ENCODE data around the gene SDR42E2.

The SDR42E2 gene

DNA sequence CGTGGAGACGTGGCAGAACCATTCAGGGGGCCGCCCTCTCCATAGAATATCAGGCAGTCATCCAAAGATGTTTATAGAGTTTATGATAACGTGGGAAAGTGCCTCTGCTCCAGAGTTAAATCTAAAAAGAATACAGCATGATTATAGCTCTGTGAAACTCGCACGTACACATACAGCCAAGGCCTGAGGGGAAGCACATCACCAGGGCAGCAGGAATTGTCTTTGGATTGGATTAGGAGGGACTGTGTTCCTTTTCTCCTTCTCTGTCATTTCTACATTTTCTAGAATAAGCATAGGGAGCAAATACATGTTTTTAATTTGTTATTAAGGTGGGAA lies 70.7 kb downstream of the SDR42E2 start:
- TF ChIP-seq, protein P1, sequence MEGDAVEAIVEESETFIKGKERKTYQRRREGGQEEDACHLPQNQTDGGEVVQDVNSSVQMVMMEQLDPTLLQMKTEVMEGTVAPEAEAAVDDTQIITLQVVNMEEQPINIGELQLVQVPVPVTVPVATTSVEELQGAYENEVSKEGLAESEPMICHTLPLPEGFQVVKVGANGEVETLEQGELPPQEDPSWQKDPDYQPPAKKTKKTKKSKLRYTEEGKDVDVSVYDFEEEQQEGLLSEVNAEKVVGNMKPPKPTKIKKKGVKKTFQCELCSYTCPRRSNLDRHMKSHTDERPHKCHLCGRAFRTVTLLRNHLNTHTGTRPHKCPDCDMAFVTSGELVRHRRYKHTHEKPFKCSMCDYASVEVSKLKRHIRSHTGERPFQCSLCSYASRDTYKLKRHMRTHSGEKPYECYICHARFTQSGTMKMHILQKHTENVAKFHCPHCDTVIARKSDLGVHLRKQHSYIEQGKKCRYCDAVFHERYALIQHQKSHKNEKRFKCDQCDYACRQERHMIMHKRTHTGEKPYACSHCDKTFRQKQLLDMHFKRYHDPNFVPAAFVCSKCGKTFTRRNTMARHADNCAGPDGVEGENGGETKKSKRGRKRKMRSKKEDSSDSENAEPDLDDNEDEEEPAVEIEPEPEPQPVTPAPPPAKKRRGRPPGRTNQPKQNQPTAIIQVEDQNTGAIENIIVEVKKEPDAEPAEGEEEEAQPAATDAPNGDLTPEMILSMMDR (IDR thresholded peaks at IDR 0.05; ENCODE audit: insufficient read depth, low read depth, low read length, missing control alignments) = no peak
- H3K4me3 ChIP-seq (ENCODE audit: low read length) = no peak overlapping the region
- no peak for DNase-seq (ENCODE audit: low read depth)

DNA sequence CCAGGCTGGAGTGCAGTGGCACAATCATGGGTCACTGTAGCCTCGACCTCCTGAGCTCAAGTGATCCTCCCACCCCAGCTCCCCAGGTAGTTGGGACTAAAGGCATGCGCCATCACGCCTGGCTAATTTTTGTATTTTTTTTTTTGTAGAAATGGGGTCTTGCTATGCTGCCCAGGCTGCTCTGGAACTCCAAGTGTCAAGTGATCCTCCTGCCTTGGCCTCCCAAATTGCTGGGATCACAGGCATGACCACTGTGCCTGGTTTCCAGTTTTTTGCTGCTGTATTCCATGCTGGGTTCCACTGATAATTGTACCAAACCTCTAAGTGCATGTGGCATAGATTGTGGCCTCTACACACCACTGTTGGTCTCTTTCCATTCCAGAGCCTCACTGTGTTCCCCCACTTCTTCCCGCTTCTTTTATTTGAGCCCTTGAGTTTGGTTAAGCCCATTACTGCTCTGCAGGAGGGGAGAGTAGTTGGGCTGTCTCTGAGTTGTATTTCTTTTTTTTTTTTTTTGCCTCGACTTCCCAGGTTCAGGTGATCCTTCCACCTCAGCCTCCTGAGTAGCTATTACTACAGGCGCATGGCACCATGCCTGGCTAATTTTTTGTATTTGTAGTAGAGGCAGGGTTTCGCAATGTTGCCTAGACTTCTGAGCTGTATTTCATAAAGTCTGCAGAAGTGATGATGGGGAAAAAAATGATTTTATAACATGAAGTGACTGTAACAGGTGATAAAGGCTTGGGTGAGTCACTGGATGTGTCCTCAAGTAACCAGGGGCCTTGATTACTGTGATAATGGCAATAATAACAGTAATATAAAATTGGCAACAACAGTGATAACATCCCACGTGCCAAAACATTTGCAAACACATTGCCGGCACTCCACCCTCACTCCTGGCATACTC lies 73.8 kb downstream of the SDR42E2 start:
- H3K4me3 ChIP-seq (ENCODE audit: low read length) = no peak overlapping the region
- peak; percentile 34 for DNase-seq (ENCODE audit: low read depth)
- TF ChIP-seq, protein P1 (IDR thresholded peaks at IDR 0.05; ENCODE audit: insufficient read depth, low read depth, low read length, missing control alignments) = no peak

DNA sequence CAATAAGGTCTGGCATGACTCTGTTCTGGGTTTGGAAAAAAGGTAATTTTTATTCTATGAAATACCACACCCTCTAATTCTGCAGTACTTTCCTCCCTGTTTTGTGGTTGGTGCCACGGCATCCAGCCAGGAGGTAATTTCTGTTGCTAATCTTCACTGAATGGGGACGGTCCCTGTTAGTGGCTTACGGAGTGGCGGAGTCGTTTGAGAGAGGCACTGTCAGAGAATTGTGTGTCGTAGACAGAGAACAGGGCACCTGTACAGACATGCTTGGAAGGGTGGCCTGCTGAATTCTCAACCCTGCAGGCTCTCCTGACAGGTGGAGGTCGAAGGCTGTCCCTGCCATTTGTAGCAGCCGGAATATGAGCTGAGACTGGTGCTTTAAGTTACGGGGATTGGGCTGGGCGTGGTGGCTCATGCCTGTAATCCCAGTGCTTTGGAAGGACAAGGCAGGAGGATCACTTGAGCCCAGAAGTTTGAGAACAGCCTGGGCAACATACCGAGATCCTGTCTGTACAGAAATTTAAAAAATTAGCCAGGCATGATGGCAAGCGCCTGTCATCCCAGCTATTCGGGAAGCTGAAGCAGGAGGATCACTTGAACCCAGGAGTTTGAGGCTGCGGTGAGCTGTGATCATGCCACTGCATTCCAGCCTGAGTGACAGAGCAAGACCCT lies 77.0 kb downstream of the SDR42E2 start:
- H3K4me3 ChIP-seq (ENCODE audit: low read length) = no peak overlapping the region
- TF ChIP-seq, protein P1 (IDR thresholded peaks at IDR 0.05; ENCODE audit: insufficient read depth, low read depth, low read length, missing control alignments) = no peak
- no peak for DNase-seq (ENCODE audit: low read depth)

DNA sequence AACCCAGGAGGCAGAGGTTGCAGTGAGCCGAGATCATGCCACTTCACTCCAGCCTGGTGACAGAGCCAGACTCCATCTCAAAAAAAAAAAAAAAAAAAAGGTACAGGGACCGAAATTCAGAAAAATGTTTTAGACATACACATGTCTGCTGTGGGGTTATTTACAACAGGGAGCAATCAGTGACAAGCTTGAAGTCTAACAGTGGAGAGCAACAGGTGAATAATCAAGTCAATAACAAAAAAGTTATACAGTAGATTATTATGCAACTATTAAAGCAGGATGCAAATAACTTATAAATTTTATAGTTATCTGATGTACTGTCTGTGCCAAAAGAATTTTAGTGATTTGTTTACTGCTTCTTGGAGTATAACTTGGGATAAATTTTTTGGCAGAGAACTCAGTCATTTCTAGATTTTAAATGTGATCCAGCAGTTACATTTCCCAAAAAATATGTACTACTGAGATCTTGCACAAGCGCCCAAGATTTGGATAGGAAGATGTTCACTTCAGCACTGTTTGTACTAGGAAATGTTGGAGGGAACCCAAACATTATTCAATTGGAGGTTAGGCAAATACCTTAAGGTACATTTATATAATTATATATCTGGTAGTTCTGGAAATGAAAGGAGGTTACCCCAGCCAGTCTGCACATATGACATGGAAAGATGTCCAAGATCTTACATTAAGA lies 77.9 kb downstream of the SDR42E2 start:
- DNase-seq (ENCODE audit: low read depth) = no peak
- no peak overlapping the region for H3K4me3 ChIP-seq (ENCODE audit: low read length)
- TF ChIP-seq, protein P1 (IDR thresholded peaks at IDR 0.05; ENCODE audit: insufficient read depth, low read depth, low read length, missing control alignments) = no peak
